SH-SY5Y (cell line): ENCODE data around the gene MAPKAPK2.

Experiments used
- GATA2 ChIP-seq: IDR thresholded peaks from 2 replicates; pipeline ENCODE4 v1.6.1; 2011; ENCODE audit warnings: mild to moderate bottlenecking, low read depth, low read length
- GATA3 ChIP-seq: IDR thresholded peaks from 2 replicates; pipeline ENCODE4 v1.6.1; 2011; ENCODE audit warnings: low read depth, mild to moderate bottlenecking, low read length, moderate library complexity

DNA sequence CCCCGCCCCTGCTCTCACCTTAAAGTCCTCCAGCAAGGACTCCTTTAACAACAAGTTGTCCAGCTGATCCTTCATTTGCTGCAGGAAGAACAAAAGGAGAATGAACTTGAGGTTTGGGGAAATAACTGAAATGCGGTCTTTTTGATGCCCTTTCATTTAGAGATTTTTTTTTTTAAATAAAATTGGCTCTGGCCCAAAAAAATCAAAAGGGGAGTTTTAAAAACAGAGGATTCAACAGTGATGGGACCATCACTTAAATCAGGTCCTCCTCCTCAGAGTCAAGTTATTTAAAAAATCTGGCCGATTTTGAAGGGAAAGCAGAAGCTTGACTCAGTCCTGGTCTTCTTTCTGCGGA lies 86.6 kb downstream of the MAPKAPK2 start:
- TF ChIP-seq GATA3 (no peak), GATA2 (no peak)
